ENCODE data around the gene NOL8. TPM values are rescaled to one million over a fixed set of nuclear protein-coding genes. Genes with fewer than 3 reads are reported as not detected.
A peak's percentile ranks its signal among the peaks of the same experiment; 100 is the strongest.

The NOL8 gene
- total RNA-seq, 1 experiment from 2014 or later, result 41.8 TPM

GRCh38 chr9:92275541-92275940 is 49.6 kb downstream of the NOL8 start:
- TSS peak; percentile 0 for BruUV-seq (replicated peaks)
- H3K4me3 Mint-ChIP-seq (ENCODE audit: unreplicated experiment), result no peak overlapping the region
- H3K4me1 Mint-ChIP-seq (ENCODE audit: insufficient read depth, unreplicated experiment), result peaks cover 4% of the 10 kb centered on the region
- intact Hi-C loops (cut with micrococcal nuclease), result no loop called here
- POLR2A ChIA-PET, result interaction anchor here (0.5 to 2.4 kb wide), 2 partner anchors 16 to 231 kb away, joined by 3 to 9 read pairs; no protein-coding TSS in a partner anchor
- peak; percentile 75 for DNase-seq (ENCODE audit: unreplicated experiment)
- peaks cover 100% of the 10 kb centered on the region for H3K36me3 Mint-ChIP-seq (ENCODE audit: insufficient read depth, unreplicated experiment)
- H3K9me3 Mint-ChIP-seq (ENCODE audit: unreplicated experiment), result no peaks in the 10 kb centered on the region
- no peaks in the 10 kb centered on the region for H3K27me3 Mint-ChIP-seq (ENCODE audit: insufficient read depth, unreplicated experiment)
- peak overlapping the region; percentile 64 for H3K27ac Mint-ChIP-seq (ENCODE audit: low read depth, unreplicated experiment)
- CTCF ChIA-PET, result interaction anchor here (0.8 to 6.4 kb wide), 4 partner anchors 20 to 136 kb away, joined by 3 to 38 read pairs (median 3); no protein-coding TSS in a partner anchor
- no peak for TF ChIP-seq CTCF (IDR thresholded peaks at IDR 0.05; ENCODE audit: unreplicated experiment)

DNA sequence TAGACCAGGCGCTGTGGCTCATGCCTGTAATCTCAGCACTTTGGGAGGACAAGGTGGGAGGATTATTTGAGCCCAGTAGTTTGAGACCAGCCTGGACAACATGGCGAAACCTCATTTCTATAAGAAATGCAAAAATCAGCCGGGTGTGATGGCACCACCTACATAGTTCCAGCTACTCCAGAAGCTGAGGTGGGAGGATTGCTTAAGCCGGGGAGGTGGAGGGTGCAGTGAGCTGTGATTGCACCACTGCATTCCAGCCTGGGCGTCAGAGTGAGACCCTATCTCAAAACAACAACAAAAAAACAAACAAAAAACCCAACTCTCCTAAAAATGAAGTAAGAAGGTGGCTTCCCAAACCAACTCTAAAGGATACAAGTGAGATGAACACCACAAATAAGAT is 54.6 kb downstream of the NOL8 start:
- ChIA-PET POLR2A (interaction anchor here (2.2 kb wide), 1 partner anchor 123 kb away, joined by 5 read pairs; no protein-coding TSS in a partner anchor), CTCF (no interaction called here)
- Mint-ChIP-seq H3K36me3 (ENCODE audit: insufficient read depth, unreplicated experiment) (peaks cover 100% of the 10 kb centered on the region), H3K9me3 (ENCODE audit: unreplicated experiment) (no peaks in the 10 kb centered on the region), H3K27me3 (ENCODE audit: insufficient read depth, unreplicated experiment) (no peaks in the 10 kb centered on the region), H3K4me1 (ENCODE audit: insufficient read depth, unreplicated experiment) (no peaks in the 10 kb centered on the region), H3K27ac (ENCODE audit: low read depth, unreplicated experiment) (no peak overlapping the region), H3K4me3 (ENCODE audit: unreplicated experiment) (no peak overlapping the region)
- intact Hi-C loops (cut with micrococcal nuclease), result no loop called here
- no peak for DNase-seq (ENCODE audit: unreplicated experiment)
- BruUV-seq (replicated peaks), result no TSS peak
- TF ChIP-seq CTCF (IDR thresholded peaks at IDR 0.05; ENCODE audit: unreplicated experiment), result no peak

GRCh38 chr9:92266486-92266885 is 58.7 kb downstream of the NOL8 start:
- no peaks in the 10 kb centered on the region for H3K27me3 Mint-ChIP-seq (ENCODE audit: insufficient read depth, unreplicated experiment)
- CTCF ChIA-PET, result interaction anchor here (0.6 to 5.4 kb wide), 5 partner anchors 11 to 429 kb away, joined by 3 to 41 read pairs (median 5); no protein-coding TSS in a partner anchor
- H3K4me1 Mint-ChIP-seq (ENCODE audit: insufficient read depth, unreplicated experiment), result no peaks in the 10 kb centered on the region
- H3K9me3 Mint-ChIP-seq (ENCODE audit: unreplicated experiment), result no peaks in the 10 kb centered on the region
- H3K4me3 Mint-ChIP-seq (ENCODE audit: unreplicated experiment), result no peak overlapping the region
- no peak for TF ChIP-seq CTCF (IDR thresholded peaks at IDR 0.05; ENCODE audit: unreplicated experiment)
- H3K36me3 Mint-ChIP-seq (ENCODE audit: insufficient read depth, unreplicated experiment), result peaks cover 100% of the 10 kb centered on the region
- POLR2A ChIA-PET, result interaction anchor here (0.6 to 2.0 kb wide), 2 partner anchors 18 to 21 kb away, joined by 3 to 4 read pairs; no protein-coding TSS in a partner anchor
- no TSS peak for BruUV-seq (replicated peaks)
- intact Hi-C loops (cut with micrococcal nuclease), result no loop called here
- no peak overlapping the region for H3K27ac Mint-ChIP-seq (ENCODE audit: low read depth, unreplicated experiment)
- DNase-seq (ENCODE audit: unreplicated experiment), result no peak

- POLR2A ChIA-PET, result interaction anchor here (0.7 to 2.0 kb wide), 2 partner anchors 14 to 20 kb away, joined by 4 read pairs; no protein-coding TSS in a partner anchor
- H3K36me3 Mint-ChIP-seq (ENCODE audit: insufficient read depth, unreplicated experiment), result peaks cover 100% of the 10 kb centered on the region
- no peak overlapping the region for H3K4me3 Mint-ChIP-seq (ENCODE audit: unreplicated experiment)
- DNase-seq (ENCODE audit: unreplicated experiment), result peak; percentile 53
- intact Hi-C loops (cut with micrococcal nuclease), result no loop called here
- CTCF ChIA-PET, result interaction anchor here (0.8 to 5.4 kb wide), 2 partner anchors 33 to 125 kb away, joined by 4 to 41 read pairs; no protein-coding TSS in a partner anchor
- H3K27ac Mint-ChIP-seq (ENCODE audit: low read depth, unreplicated experiment), result no peak overlapping the region
- no peaks in the 10 kb centered on the region for H3K9me3 Mint-ChIP-seq (ENCODE audit: unreplicated experiment)
- no peak for TF ChIP-seq CTCF (IDR thresholded peaks at IDR 0.05; ENCODE audit: unreplicated experiment)
- H3K4me1 Mint-ChIP-seq (ENCODE audit: insufficient read depth, unreplicated experiment), result no peaks in the 10 kb centered on the region
- no peaks in the 10 kb centered on the region for H3K27me3 Mint-ChIP-seq (ENCODE audit: insufficient read depth, unreplicated experiment)
- no TSS peak for BruUV-seq (replicated peaks)
These were observed 60.0 kb downstream of the NOL8 start for GRCh38 chr9:92265154-92265553.
